HAP-1 (cell line): Measurements from ENCODE around the gene PHLDA2.

Source experiments
- DNase-seq, 2 experiments: peaks; one replicate each; pipeline ENCODE4 v3.0.0-alpha.2; 2016 to 2020; ENCODE audit warnings: low spot score in 2 of 2
- H3K27me3 ChIP-seq: fragments of 250-450 bp; sonication (Bioruptor Pico); 2 replicates; pipeline ENCODE4 v1.5.1; 2020; ENCODE audit warnings: low read depth, mild to moderate bottlenecking, moderate library complexity
- H3K36me3 ChIP-seq: fragments of 250-450 bp; sonication (Bioruptor Pico); replicated peaks from 2 replicates; pipeline ENCODE4 v1.5.1; 2020; ENCODE audit warnings: mild to moderate bottlenecking
- H3K4me1 ChIP-seq: fragments of 250-450 bp; sonication (Bioruptor Pico); 2 replicates; pipeline ENCODE4 v1.5.1; 2020; ENCODE audit warnings: mild to moderate bottlenecking
- H3K4me3 ChIP-seq: fragments of 250-450 bp; sonication (Bioruptor Pico); 2 replicates; pipeline ENCODE4 v1.5.1; 2020; ENCODE audit warnings: mild to moderate bottlenecking, moderate library complexity
- H3K9me3 ChIP-seq: fragments of 250-450 bp; sonication (Bioruptor Pico); 2 replicates; pipeline ENCODE4 v1.5.1; 2020; ENCODE audit warnings: mild to moderate bottlenecking, moderate library complexity
- in situ Hi-C: fragments of 300-500 bp; cut with MboI; formaldehyde crosslinking; loops from 3 replicates; pipeline ENCODE4 v1.14.3; 2020; ENCODE audit warnings: low sequenced_read_pairs, inconsistent platforms, mixed read lengths

The PHLDA2 gene

DNA sequence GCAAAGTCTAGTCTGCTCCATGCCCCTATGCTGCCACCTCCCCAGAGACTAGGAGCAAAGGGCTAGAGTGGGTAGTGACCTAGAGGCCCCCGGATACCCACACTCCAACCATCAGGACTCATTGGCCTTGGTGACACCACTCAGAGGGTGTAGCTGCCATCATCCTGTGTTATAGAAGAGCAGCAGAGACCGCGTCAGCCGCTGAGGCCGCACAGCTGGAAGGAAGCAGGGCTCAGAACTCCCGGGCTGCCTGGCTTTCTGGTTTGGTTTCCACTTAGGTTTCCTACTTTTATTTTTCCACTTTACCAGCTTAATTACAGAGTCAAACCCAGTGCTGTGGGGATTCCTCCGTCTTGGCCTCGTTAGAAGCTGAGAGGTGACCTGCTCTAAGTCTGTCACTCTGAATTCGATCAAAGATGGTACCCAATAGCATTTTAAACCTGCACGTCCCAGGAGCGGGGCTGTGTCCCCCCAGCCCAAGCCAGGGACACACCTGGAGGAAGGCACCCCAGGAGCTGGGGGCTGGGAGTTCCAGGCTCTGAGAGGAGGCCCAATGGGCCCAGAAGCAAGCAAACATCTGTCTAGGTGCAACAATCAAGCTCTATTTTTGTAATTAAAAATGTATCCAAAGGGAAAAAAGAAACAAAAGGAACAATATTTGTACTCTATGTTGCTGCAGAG is 41.6 kb downstream of the PHLDA2 start:
- H3K36me3 ChIP-seq, result no peaks in the 10 kb centered on the region
- H3K4me3 ChIP-seq, result no peak overlapping the region
- H3K27me3 ChIP-seq, result no peaks in the 10 kb centered on the region
- no peaks in the 10 kb centered on the region for H3K9me3 ChIP-seq
- no peak for DNase-seq
- H3K4me1 ChIP-seq, result peaks cover 16% of the 10 kb centered on the region
- in situ Hi-C loops, result loop anchor here (5.0 to 25.0 kb wide), 2 partner anchors 355 to 700 kb away; no protein-coding TSS in a partner anchor

DNA sequence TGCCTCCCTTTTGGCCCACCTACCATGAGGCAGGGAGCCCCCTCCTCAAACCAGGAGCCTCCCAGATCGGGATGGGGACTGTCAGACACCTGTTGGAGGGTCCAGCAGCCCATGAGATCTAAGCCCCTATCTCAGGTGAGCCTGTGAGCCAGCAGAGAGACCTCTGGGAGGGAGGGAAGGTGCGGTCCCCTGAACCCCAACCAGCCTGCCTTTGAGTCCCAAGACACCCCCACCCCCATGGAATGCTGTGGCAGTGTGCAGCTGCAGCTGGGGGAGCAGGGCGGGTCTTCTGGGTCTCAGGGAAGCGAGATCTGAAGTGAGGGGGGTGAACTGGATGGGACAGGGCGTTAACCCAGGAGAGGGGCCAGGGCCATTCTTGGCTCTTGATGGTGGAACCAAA is 42.3 kb downstream of the PHLDA2 start:
- Histone ChIP-seq H3K4me1 (peaks cover 12% of the 10 kb centered on the region), H3K36me3 (no peaks in the 10 kb centered on the region), H3K9me3 (no peaks in the 10 kb centered on the region), H3K4me3 (no peak overlapping the region), H3K27me3 (no peaks in the 10 kb centered on the region)
- DNase-seq, result no peak
- in situ Hi-C loops, result loop anchor here (5.0 to 25.0 kb wide), 2 partner anchors 355 to 700 kb away; no protein-coding TSS in a partner anchor

DNA sequence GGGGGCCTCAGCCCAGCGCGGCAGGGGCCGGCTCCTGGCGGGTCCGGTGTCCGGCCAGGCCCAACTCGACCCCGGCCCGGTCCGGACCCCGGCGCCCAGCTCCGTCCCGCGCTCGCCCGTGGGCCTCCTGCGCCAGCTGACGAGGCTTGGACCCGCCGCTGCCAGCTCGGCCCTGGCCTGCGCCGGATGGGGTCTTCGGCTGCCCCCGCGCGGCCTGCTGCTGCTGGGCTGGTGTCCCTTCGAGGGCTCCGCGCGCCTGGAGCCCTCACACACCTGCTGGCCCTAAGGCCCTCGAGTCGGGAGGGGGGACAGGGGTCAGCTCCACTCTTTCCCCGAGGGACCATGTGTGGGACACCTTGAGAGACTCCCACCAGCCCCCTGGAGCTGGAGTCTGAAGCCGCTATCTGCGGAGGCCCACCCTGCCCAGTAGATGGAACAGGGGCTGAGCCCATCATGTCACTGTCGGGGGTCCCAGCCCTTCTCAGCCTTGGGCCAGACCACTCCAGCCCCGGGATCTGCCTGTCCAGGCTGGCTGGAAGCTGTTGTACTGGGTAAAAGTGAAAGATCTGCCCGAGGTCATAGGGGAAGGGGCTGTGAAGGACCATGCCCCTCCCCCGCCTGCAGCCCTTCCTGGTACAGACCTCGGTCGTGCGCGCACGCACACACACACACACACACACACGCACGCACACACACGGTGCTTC is 42.9 kb downstream of the PHLDA2 start:
- in situ Hi-C loops, result loop anchor here (5.0 to 25.0 kb wide), 2 partner anchors 354 to 699 kb away; no protein-coding TSS in a partner anchor
- Histone ChIP-seq H3K4me1 (peaks cover 7% of the 10 kb centered on the region), H3K4me3 (no peak overlapping the region), H3K36me3 (no peaks in the 10 kb centered on the region), H3K27me3 (no peaks in the 10 kb centered on the region), H3K9me3 (no peaks in the 10 kb centered on the region)
- peak in 1 of 2 experiments; percentile 54 for DNase-seq

DNA sequence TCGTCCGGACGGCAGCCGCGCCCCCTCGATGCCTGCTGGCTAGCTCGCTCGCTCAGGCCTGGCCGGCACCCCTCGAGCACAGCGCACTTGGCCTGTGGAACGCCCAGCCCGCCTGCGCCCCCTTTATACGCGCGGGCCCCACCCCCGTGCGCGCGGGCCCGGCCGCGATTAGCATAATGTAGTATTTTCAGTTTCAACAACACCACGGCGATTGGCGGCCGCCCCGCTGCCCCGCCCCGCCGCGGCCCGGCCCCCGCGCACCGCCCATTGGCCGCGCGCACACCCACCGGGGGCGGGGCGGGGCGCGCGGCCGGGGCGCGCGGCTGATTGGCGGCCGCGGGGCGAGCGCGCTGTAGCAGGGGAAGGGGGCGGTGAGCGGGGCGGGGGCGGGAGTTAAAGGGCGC is 43.5 kb downstream of the PHLDA2 start, which contains the start of gene CDKN1C:
Gene CDKN1C (minus strand): TSS at position 98 of the 404 bp plus-strand sequence. CDS start 319 bp downstream, outside the sequence.
- H3K36me3 ChIP-seq, result no peaks in the 10 kb centered on the region
- in situ Hi-C loops, result loop anchor here (5.0 to 25.0 kb wide), 2 partner anchors 353 to 698 kb away; no protein-coding TSS in a partner anchor
- H3K4me3 ChIP-seq, result peak within 1 kb of the TSS; percentile 48
- no peaks in the 10 kb centered on the region for H3K27me3 ChIP-seq
- DNase-seq, result peak; percentile 73 to 91
- H3K4me1 ChIP-seq, result peaks cover 7% of the 10 kb centered on the region
- H3K9me3 ChIP-seq, result no peaks in the 10 kb centered on the region

DNA sequence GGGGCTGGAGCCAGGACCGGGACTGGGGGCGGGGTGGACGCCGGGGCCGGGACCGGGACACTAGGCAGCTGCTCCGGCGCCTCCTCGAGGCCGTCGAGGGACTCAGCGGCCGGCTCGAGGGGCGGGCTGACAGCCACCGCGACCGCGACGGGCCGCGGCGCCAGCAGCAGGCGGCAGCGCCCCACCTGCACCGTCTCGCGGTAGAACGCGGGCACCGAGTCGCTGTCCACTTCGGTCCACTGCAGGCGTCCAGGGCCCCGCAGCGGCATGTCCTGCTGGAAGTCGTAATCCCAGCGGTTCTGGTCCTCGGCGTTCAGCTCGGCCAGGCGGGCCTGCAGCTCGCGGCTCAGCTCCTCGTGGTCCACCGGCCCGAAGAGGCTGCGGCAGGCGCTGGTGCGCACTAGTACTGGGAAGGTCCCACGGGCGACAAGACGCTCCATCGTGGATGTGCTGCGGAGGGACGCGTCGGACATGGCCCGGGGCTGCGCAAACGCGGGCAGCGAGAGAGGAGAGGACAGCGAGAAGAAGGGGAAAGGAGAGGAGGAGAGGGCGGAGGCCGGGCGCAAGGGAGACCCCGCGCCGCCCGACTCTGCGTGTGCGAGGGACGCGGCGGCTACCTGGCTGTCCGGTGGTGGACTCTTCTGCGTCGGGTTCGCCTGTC is 44.1 kb downstream of the PHLDA2 start:
- H3K36me3 ChIP-seq, result no peaks in the 10 kb centered on the region
- in situ Hi-C loops, result loop anchor here (5.0 to 25.0 kb wide), 2 partner anchors 353 to 698 kb away; no protein-coding TSS in a partner anchor
- no peaks in the 10 kb centered on the region for H3K27me3 ChIP-seq
- no peaks in the 10 kb centered on the region for H3K9me3 ChIP-seq
- peak; percentile 26 to 60 for DNase-seq
- H3K4me1 ChIP-seq, result peaks cover 7% of the 10 kb centered on the region
- peak overlapping the region; percentile 48 for H3K4me3 ChIP-seq

DNA sequence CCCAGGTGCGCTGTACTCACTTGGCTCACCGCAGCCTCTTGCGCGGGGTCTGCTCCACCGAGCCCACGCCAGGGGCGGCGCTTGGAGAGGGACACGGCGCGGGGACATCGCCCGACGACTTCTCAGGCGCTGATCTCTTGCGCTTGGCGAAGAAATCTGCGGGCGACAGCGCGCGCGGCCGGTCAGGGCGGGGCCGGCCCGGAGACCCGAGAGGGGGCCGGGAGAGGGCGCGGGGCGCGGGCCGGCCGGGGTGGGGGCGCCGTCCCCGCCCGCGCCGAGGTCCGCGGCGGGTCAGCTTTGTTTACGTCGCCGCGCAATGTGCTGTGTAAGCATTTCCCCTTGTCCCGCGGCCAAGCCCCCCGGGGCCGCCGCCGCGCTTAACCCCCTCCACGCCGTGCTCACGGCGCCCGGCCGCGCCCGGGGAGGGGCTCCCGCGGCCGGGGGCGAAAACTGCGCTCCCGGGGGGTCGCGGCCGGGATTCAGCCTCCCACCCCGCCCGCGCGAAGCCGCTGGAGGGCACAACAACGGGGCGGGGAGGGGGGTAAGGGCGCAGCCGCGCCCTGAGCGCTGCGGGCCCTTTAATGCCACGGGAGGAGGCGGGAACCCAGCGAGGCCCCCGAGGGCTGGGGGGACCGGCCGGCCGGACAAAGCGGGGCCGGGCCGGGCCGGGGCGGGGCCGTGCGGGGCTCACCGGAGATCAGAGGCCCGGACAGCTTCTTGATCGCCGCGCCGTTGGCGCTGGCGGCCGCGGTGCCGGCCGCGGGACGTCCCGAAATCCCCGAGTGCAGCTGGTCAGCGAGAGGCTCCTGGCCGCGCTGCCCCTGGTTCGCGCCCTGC is 45.0 kb downstream of the PHLDA2 start:
- H3K36me3 ChIP-seq, result no peaks in the 10 kb centered on the region
- H3K4me1 ChIP-seq, result peaks cover 7% of the 10 kb centered on the region
- H3K9me3 ChIP-seq, result no peaks in the 10 kb centered on the region
- DNase-seq, result peak; percentile 15 to 66
- in situ Hi-C loops, result loop anchor here (25.0 kb wide), 1 partner anchor 697 kb away; no protein-coding TSS in a partner anchor
- peak overlapping the region; percentile 35 for H3K4me3 ChIP-seq
- no peaks in the 10 kb centered on the region for H3K27me3 ChIP-seq

DNA sequence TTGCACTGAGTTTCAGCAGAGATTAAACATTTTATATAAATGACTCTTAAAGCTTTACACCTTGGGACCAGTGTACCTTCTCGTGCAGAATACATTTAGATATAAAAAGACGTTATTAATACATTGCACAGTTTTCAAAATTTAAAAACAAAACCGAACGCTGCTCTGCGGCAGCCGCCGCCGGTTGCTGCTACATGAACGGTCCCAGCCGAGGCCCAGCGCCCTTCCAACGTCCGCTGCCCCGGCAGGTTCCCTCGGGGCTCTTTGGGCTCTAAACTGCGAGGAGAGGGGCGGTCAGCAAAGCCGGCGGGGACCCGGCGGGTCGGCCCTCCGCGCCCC is 45.6 kb downstream of the PHLDA2 start:
- no peak for DNase-seq
- Histone ChIP-seq H3K9me3 (no peaks in the 10 kb centered on the region), H3K4me3 (peak overlapping the region; percentile 35), H3K27me3 (no peaks in the 10 kb centered on the region), H3K36me3 (no peaks in the 10 kb centered on the region), H3K4me1 (peaks cover 7% of the 10 kb centered on the region)
- in situ Hi-C loops, result loop anchor here (25.0 kb wide), 1 partner anchor 696 kb away; no protein-coding TSS in a partner anchor

DNA sequence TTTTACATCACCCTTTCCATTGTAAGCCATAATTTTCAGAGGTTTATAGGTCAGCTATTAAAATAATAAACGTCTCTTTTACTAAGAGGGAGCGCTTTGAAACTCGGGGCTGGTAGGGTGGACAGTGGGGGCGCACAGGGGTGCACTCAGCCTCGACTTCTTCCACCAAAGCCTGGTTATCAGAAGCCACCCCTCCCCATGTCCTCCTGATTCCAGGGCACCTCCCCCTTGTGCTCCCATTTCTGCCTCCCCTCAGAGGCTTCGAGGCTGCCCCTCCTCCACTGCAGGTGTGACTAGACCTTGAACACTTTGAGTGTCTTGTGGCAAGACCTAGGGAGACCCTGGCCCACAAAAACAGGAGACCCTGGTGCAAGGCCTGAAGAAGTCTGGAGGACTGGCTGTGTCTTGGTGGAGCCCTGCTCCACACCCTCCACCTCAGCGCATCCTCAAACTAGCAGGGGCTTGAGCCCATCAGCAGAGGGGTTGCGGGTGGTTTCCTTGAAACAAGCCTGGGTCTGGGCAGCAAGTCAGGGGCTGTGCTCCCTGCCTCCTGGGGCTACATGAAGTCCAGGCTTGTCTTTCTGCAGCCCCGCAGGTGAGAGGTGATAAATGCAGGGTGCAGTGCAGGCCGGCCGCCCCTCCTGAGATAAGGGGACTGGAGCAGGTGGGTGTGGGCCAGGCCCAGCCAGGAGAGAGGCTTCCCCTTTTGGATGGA is 46.7 kb downstream of the PHLDA2 start:
- Histone ChIP-seq H3K9me3 (no peaks in the 10 kb centered on the region), H3K27me3 (no peaks in the 10 kb centered on the region), H3K4me3 (no peak overlapping the region), H3K36me3 (no peaks in the 10 kb centered on the region), H3K4me1 (peaks cover 7% of the 10 kb centered on the region)
- DNase-seq, result no peak
- in situ Hi-C loops, result loop anchor here (25.0 kb wide), 1 partner anchor 695 kb away; no protein-coding TSS in a partner anchor

DNA sequence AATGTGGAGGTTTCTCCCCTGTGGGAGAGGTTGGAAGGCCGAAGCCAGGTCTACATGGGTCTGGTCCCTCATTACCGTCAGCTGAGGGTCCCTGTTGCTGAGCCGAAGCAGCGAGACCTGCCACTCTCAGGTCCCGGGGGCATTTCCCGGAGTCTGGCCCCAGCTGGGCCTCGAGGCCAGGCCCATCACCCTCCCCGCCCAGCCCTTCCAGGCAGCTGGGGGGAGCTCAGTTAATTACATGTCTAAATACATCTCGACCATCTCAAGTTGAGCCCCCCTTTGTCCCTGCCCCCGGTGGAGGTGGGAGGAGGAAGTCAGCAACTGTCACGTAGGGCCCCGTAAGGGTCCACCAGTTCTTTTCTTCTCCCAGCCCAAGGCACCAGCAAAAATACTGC is 47.2 kb downstream of the PHLDA2 start:
- no peaks in the 10 kb centered on the region for H3K9me3 ChIP-seq
- in situ Hi-C loops, result loop anchor here (25.0 kb wide), 1 partner anchor 695 kb away; no protein-coding TSS in a partner anchor
- H3K4me3 ChIP-seq, result no peak overlapping the region
- peaks cover 7% of the 10 kb centered on the region for H3K4me1 ChIP-seq
- H3K27me3 ChIP-seq, result no peaks in the 10 kb centered on the region
- no peak for DNase-seq
- no peaks in the 10 kb centered on the region for H3K36me3 ChIP-seq

DNA sequence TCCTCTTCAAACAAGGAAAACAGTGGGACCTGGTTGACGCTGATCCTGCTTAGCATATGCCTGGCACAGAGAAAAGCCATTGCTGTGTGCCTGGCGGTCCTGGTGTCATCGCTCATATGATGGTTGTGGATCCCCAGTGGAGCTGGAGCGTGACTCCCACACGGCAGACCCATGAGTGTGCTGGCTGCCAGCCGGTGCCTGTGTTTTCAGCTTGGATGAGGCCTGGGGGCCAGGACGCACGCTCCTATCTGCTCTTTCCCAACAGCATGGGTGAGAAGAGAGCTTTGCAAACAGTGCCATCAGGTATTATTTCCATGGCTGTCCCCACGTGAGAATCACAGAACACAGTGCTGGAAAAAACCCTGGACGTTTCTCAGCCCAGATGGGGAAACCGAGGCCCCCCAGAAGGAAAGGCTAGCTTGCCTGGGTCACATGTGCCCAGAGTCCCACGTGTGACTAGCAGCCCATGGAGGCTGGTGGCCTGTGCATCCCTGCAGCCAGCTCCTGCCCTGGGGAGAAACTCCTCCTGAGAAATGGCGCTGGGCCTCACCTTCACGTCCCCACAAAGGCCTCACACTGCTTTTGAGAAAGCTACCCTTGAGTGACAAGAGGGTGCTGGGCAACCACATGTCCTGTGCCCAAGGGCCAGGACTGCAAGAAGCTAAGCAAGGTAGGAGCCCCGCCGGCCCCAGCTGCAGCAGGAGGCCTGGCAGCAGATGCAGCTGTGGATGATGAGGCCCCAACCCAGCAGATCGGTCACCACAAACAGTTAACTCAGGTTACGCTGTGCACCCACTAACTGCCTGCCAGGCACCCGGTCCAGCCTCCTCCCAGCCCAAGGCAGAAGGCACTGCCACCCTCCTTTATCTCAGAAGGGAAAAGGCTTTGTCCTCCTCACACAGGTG is 47.9 kb downstream of the PHLDA2 start:
- H3K36me3 ChIP-seq, result no peaks in the 10 kb centered on the region
- in situ Hi-C loops, result loop anchor here (25.0 kb wide), 1 partner anchor 694 kb away; no protein-coding TSS in a partner anchor
- H3K4me1 ChIP-seq, result peaks cover 6% of the 10 kb centered on the region
- DNase-seq, result no peak
- H3K9me3 ChIP-seq, result no peaks in the 10 kb centered on the region
- no peaks in the 10 kb centered on the region for H3K27me3 ChIP-seq
- H3K4me3 ChIP-seq, result no peak overlapping the region

DNA sequence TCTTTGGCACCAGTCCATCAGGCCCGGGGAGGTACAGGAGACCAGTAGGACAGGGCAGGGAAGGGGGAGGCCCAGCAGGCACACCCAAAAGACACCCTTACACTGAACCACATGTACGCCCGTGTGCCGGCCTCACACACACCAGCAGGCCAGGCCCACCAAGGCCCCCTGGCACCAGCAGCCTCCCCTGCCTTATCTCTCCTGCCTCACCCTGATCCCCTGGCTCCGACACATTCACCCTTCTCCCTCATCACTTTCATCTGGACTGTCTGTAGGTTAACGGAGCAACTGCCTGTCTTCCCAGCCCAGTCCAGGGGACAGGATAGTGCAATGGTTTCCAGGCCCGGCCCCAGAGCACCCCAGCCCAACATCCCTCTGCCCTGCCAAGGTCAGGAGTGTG is 48.6 kb downstream of the PHLDA2 start:
- H3K36me3 ChIP-seq, result no peaks in the 10 kb centered on the region
- in situ Hi-C loops, result loop anchor here (25.0 kb wide), 1 partner anchor 693 kb away; no protein-coding TSS in a partner anchor
- DNase-seq, result no peak
- H3K4me3 ChIP-seq, result no peak overlapping the region
- no peaks in the 10 kb centered on the region for H3K27me3 ChIP-seq
- H3K4me1 ChIP-seq, result peaks cover 4% of the 10 kb centered on the region; the same call in 1 of the 2 replicates
- no peaks in the 10 kb centered on the region for H3K9me3 ChIP-seq
